Embryonic facial prominence (tissue), 1 donor: ENCODE results near the gene RHBDD1.

Experiments used
- DNase-seq: peaks from one replicate; pipeline ENCODE4 v3.0.0-alpha.2; 2016; ENCODE audit errors: extremely low spot score

RHBDD1 gene

DNA sequence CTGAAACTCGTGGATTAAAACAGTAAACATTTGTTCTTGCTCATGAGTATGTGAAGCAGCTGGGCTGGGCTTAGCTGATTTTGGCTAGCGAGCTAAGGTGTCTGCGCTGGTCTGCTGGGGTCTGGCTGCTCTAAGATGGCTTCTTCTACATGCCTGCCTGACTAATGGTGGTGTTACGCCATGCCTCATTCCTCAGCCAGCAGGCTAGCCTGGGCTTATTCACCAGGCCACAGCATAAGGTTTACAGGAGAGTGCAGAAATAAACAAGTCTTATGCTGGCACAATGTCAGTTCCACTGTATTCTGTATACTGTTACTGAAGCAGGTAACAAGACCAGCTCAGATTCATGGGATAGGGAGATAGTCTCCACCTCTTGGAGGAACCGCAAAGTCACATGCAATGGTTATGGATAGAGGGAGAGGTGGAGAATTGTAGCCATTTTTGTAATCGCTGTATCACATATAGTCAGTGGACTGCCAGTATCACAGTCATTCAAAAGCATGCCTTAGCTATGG is 80.0 kb downstream of the RHBDD1 start:
- DNase-seq: no peak

DNA sequence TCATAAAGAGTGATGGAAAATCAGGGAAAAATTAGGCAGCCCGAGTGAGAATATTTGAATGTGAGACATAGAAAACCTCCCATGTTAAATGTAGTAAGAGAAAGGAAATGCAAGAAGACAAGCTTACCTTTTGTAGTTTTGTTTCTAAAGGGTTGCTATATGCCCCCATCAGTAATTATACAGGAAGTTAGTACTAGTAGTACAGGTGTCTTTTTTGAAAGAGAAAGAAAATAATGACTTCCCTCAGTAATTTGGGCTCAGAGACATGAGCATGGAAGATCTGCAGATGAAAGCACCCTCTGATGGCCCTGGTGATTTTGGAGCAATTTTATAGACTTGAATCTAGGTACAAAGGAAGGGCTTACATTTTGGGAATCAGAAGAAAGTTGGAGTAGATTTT is 80.8 kb downstream of the RHBDD1 start:
- DNase-seq: no peak

DNA sequence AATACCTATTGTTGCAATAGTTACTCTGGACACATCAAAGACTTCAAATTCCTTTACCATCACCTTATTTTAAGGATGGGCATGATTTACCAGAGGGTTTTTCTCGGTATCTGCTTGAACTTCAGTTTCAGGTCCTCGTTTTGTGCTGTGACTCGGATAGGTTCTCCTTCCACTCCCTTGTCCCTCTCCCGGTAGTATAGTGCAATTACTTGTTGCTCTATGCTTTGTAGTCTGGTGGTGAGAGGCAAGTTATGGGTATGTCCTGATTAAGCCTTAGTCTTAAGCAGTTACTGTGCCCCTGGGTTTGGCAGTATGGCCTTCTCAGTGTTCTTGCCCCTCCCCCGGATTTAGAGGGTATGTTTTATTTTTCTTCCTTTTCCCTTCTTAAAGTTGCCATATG is 96.6 kb downstream of the RHBDD1 start:
- DNase-seq: no peak

DNA sequence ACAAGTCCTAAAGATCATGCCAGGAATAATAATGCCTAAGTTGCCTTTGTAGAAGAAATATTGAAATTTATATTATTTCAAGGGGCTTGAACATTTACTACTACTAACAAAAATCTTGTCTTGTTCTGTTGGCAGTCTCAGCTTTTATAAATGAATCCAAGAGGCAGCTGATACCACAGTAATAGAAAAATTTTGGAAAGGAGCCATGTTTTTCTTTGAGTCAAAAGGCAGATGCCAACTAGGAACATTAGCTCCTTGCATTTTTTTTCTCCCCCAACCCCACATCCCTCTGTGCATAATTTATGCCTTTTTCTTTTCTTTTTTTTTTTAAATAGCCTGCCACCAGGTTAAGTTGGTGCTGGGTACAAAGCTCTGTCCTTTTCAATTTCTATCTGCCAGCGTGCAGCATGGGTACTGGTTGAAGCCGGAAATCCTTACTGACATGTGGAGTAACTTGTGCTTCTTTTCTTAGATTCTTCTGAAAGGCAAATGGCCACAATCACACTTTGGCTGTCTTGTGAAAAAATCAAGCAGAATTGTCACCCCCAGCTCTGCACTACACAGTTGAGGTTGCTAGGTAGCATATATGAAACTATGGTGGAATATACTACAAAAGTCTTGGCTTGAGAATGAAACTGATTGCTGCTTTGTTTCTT is 98.8 kb downstream of the RHBDD1 start:
- no peak for DNase-seq

DNA sequence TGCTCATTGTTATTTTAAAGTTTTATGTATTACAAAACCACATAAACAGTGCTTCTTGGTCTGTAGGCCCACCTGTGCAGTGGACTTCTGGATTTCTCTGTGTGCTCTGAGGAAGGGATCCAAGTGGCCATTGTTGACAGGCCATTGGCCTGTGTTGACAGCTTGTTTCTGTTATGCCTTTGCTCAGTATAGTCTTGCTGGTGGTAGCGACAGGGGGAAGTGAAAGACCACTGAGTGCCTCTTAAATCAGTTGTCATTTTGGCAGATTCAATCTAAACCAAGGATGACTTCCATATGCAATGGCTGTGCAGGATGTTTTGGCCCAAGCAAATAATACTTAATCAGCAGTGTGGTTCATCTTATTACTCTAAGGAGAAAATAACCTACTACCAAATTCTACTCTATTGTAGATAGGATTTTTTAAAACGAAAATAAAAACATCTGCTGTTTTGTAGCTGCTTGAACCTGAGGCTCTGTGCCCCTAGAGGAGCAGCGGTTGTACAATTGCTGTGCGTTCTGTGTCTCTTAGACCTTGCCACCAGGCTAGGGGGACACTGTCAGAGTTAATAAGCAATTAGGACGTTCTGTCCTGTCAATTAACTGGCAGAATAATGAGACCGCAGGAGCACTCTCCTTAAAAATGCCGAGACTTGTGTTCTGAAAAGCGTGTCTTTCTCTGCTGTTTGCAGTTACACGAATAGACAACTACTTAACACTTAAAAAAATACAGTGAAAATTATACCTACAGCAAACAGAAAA is 108.2 kb downstream of the RHBDD1 start:
- no peak for DNase-seq

DNA sequence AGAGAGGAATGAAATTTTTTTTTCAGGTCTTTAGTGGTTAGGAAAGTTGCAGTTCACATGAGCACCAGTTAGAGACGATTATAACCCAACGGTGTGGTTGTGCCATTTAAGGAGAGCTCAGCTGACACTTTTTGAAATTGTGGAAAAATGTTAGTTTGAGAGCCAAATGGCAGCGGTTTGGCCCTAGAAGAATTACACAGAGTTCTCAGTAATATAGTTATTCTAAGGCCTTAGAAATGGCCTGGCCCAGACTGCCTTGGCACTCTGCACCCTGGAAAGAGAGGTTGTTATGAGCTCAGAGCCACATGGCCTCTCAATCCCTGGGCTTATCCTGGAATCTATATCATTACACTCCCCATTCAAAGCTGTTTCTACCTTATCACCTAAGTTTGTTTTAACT is 117.4 kb downstream of the RHBDD1 start:
- no peak for DNase-seq

DNA sequence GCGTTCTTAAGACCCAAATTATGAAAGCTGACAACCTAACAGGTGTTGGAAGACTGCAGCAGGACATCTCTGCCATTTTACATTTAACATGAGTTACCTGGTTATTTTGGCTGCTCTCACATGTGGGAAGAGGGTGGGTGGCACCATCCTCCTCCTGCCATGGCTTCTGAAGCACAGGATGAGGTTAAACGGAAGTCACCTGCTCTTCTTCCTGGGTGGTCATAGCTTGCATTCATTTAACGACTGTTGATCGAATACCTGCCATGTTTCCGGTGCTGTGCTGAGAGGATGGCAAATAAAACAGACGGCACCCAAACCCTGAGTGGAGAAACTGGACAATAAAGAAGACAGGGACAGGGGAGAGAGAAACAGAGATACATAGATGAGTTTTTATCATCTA is 118.0 kb downstream of the RHBDD1 start:
- no peak for DNase-seq

DNA sequence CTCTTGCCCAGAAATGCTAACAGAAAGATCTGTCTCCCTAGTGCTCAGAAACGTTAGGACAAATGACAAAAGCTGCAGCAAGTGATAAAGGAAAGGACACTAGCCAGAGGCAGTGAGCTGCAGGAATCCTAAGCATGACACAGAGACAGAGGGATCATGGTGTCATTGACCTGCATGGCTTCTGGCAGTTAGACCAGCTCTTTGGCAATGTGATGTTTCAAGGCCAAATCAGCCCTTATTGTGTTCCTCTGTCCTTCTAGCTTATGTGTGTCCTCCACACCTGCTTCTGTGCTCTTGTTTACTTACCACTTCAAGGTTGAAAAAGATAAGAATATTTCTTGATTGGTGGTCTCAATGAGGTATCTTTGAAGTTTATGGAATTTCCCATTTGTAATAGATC is 120.8 kb downstream of the RHBDD1 start:
- DNase-seq: no peak

DNA sequence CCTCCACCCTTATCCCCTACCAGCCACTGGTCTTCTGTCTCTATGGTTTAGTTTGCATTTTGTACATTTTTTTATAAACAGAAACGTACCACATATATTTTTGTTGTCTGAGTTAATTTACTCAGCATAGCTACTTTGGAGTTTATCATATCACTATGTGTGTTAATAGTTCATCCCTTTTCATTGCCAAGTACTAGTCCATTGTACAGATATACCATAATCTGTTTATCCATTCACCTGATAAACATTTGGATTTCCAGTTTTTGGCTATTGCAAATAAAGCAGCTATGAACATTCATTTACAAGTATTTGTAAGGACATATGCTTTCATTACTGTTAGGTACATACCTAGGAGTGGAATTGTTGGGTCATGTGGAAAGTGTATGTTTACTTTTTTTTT is 123.6 kb downstream of the RHBDD1 start:
- no peak for DNase-seq

DNA sequence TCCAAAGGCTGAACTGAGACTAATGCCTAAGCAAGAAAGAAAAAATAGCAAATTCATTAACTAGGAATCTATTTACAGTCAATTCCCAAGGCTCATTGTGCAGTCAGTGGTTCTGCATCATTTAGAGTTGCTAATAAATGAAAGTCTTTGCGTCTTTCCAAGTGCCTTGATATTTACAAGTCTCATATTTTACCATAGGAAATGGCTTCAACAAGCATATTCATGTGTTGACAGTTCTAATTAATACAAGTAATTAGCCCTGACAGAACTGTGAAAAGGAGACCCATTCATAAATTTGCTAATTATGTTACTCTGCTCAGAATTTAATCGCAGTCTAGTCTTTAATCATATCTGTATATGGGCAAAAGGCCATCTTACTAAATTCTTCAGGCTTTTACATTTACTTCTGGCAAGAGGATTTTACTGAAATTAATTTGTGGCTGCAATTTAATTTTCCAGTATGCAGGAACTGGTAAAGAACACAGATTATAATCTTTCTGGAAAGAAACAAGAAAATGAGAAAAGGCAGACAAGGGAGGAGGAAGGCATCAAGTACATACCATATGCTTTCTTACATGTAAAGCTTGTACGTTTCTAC is 126.4 kb downstream of the RHBDD1 start:
- no peak for DNase-seq

DNA sequence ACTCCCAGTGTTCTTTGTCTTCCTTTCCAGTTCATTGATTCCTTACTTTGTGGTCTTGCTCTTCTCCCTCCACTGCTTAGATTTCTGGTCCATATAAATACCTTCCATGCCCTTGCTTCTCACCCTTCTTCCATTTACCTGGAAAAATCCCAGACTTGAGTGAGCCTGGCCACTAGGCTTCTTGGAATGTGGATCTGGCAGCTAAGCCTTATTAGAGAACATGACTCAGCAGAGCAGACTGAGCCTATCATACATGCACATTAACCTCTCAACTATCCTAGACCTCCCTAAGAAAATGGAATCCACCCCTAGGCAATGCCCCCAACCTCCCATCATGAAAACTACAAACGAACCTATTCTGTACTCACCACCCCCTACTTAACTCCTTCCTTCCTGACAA is 127.7 kb downstream of the RHBDD1 start:
- DNase-seq: no peak

DNA sequence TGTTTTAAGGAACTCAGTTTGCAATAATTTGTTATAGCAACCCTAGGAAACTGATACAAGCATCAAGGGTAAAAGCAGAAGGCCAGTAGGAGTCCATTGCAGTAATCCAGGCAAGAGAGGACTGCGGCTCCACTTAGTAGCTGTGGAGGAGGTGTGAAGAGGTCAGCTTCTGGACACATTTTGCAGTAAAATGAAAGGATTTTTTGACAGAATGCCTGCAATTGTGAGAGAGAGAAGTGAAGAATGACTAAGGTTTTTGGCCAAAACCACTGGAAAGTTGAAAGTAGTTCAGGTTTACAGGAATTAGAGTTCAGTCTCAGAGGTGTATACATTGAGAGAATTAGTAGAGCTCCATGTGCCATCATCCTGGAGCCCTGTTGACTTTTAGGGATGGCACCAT is 129.5 kb downstream of the RHBDD1 start:
- no peak for DNase-seq

DNA sequence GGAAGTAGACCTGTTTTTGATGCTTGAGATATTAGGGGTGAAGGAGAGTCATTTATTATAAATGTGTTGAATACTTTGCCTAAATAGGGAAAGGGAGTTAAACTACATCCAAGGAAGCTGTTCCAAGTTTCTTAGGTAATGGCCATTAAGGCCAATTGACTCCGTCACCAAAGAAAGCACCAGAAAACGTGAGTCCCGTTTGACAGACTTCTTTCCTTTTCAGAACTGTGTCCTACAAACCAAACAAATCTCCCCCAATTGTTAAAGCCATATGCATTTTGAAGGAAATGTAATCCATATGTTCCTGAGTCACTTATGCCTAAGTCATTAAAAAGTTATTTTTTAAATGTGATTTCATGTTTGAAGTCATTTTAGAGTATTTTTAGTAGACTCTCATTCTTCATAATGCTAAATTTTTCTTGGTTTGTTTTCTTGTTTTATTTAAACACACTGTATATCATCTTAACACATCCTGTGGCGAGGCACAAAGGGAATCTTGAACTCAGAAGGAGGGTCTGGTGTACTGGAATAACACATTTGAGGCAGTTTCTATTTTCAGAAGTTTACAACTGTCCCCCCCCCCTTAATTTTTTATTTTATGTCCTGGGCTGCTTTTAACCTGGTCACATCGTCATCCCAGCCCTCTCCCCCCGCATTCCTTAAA is 133.7 kb downstream of the RHBDD1 start:
- DNase-seq: no peak

DNA sequence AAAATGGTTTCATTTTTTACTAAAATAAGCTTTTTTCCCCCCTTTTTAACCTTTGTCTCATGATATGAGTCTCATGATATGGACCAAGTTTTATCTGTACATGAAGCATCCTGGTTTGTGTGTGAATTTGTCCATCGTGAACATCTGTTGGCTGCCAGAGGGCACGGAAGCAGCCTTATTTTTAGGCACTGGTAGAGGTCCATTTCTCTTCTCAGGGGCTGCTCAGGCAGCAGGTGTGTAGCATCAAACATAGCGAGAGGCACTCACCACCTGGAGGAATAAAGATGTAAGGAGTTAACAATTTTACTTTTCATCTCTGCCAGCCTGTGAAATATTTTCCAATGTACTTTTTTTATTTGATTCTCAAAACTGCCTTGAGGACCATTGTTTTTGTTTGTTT is 134.5 kb downstream of the RHBDD1 start:
- DNase-seq: no peak

DNA sequence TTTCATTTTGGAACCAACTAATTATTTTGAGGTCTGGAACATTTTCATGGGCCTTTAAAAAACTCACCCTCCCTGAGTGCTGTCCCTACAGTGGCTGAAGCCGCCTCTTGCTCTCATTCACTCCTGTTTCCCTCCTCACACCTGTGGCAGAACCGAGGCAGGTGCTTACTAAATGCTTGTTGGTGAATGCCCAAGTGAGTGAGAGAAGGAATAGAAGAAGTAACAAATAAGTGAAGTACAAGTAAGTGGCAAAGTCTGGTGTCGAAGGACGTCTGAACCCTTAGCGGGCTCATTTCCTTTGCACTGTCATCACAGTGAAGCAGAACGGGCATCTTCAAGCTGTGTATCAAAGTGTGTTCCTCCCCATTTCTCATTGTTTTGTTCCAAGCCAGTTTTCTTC is 135.2 kb downstream of the RHBDD1 start:
- no peak for DNase-seq

DNA sequence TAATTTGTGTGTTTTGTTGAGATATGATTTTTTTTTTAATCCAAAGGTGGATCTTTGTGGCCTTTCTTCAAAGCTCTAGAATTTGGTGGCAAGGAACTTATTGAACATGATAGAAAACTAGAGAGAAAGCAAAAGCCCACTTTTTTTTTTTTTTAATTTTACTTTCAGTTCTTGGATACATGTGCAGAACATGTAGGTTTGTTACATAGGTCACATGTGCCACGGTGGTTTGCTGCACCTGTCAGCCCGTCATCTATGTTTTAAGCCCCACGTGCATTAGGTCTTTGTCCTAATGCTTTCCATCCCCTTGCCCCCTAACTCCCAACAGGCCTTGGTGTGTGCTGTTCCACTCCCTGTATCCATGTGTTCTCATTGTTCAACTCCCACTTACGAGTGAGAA is 135.9 kb downstream of the RHBDD1 start:
- no peak for DNase-seq

DNA sequence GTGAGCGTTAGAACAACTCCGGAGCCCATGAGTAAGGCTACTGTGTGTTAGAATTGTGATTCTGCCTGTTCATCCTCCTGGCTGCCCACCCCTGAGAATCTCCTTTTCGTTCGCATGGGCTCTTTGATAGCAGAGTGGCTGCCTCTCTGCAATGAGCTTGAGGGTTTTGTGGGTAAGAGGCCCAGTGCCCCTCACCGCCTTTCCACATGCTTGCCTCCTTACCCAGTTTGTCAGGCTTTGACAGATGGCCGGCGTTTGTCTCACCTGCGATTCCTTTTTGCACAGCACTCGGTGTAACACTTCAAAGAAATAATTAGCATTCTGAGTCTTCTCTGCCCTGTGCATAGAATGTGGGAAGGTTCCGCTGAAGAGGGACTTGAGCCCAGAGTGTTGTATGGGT is 138.0 kb downstream of the RHBDD1 start:
- DNase-seq: no peak

DNA sequence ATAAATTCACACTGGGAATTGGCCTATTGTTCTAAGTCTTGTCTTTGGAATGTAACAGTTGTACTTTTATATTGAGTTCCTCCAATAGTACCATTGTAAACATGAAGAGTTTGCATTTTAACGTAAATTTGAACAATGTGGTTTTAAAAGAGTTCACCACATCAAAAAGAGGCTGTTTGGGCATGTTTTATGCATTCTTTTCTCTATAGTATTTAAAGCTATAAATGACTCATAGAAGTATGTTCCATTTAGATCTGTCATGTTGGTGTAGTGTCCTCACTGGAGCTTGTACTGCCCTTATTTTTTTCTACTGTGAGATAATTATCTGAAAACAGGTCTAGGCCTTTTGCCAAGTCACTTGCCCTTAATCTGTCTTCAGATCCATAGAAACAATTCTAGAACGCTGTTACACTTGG is 141.9 kb downstream of the RHBDD1 start:
- peak; percentile 51 for DNase-seq

DNA sequence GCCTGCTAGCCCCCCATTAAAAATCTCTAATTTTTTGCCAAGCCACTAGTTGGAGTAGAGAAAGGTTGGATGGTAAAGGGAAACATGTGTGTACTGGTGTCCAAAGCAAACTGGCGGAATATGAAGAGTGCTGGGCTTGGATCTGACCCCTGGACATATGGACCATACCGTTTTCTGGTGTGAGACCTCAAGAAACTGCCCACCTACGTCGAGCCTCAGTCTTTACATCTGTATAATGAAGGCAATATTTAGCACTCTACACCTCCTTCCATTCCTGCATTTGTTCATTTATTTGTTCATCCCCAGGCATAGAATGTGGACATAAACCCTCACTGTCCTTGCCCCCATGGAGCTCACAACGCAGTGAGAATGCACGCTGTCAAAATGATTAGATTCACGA is 142.4 kb downstream of the RHBDD1 start:
- no peak for DNase-seq

DNA sequence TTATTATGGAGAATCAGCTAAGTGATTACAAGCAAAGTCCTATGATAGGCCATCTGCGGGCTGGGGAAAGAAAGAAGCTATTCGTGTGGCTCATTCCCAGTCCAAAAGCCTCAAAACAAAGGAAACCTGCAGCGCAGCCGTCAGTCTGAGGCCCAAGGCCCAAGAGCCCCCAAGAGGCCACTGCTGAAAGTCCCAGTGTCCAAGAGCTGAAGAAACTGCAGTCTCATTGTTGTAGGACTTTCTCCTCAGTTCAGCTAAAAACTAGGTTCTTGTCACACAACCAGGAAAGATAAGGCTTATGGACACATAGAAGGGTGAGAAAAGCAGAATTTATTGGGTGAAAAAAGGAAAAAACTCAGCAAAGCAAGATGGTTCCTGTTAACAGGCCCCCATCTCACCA is 143.2 kb downstream of the RHBDD1 start:
- no peak for DNase-seq

DNA sequence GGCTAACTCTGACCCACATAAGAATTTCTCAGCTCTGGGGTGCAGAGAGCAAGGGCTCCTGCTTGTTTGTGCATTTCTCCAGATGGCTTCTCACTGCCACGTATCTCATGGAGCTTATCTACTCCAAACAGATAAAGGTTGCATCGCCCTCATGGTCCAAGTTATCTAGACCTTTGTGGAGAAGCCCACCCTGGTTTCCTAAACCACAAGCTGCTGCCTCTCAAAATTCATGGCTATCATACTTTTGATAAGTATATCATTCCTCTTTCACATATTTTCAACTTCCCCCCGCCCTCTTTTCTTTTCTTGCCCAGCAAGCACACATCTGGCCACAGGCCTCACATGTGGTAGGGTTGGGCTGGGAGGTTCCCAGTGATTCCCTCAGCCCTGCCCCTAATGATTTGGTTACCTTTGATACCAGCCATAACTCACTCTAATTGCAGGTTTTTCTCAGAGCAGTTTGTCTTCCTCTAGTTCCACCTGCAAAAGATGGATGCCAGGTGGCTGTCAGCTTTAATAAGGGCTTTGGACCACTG is 146.0 kb downstream of the RHBDD1 start:
- DNase-seq: no peak
